Activated CD4-positive, CD25-positive, alpha-beta regulatory T cell treated with anti-CD3 and anti-CD28 coated beads, Interleukin-2, amount 50 U/mL, for 24 hours (primary cell): ENCODE data around the gene DNAJA3.
A peak's percentile ranks its signal among the peaks of the same experiment; 100 is the strongest.

Experiments used
- ATAC-seq, 2 donors: fragments of 150-1000 bp; cut with Tn5 transposase; one replicate each; pipeline ENCODE4 v1.10.0; 2021; ENCODE audit warnings: mild to moderate bottlenecking in 1 of 2, moderate library complexity in 1 of 2

The DNAJA3 gene

GRCh38 chr16:4407543-4408322 lies 17.9 kb upstream of the DNAJA3 start:
- ATAC-seq, result no peak

- ATAC-seq, result no peak
Measured at GRCh38 chr16:4408323-4408690, 17.4 kb upstream of the DNAJA3 start.

- ATAC-seq, result no peak
Measured at GRCh38 chr16:4409081-4409932, 16.4 kb upstream of the DNAJA3 start.

GRCh38 chr16:4410335-4411075 lies 15.2 kb upstream of the DNAJA3 start:
- ATAC-seq, result no peak

- no peak for ATAC-seq
Measured at GRCh38 chr16:4411684-4412083, 14.0 kb upstream of the DNAJA3 start.

GRCh38 chr16:4412159-4412558 lies 13.5 kb upstream of the DNAJA3 start:
- no peak for ATAC-seq

GRCh38 chr16:4412854-4413253 lies 12.8 kb upstream of the DNAJA3 start:
- ATAC-seq, result no peak

- ATAC-seq, result peak; percentile 83
Measured at GRCh38 chr16:4414187-4414917, 11.3 kb upstream of the DNAJA3 start.

- peak; percentile 3 to 4 for ATAC-seq
Measured at GRCh38 chr16:4415538-4416199, 10.0 kb upstream of the DNAJA3 start.

- ATAC-seq, result peak; percentile 77 to 79
Measured at GRCh38 chr16:4416200-4417032, 9.3 kb upstream of the DNAJA3 start, which contains the start of gene CORO7. Gene CORO7, minus strand, starts transcription at chr16:4416596. Its CDS starts 78 bp downstream, at chr16:4416518.

GRCh38 chr16:4419402-4419959 lies 6.2 kb upstream of the DNAJA3 start:
- ATAC-seq, result no peak

- no peak for ATAC-seq
Measured at GRCh38 chr16:4420505-4421105, 5.1 kb upstream of the DNAJA3 start.

- ATAC-seq, result peak; percentile 39 to 47
Measured at GRCh38 chr16:4426021-4426684, 485 bp downstream of the DNAJA3 start.

GRCh38 chr16:4426722-4427372 lies 1.2 kb downstream of the DNAJA3 start:
- no peak for ATAC-seq

- ATAC-seq, result no peak
Measured at GRCh38 chr16:4428500-4428899, 2.8 kb downstream of the DNAJA3 start.

- no peak for ATAC-seq
Measured at GRCh38 chr16:4431023-4431422, 5.4 kb downstream of the DNAJA3 start.

- ATAC-seq, result no peak
Measured at GRCh38 chr16:4433228-4433627, 7.6 kb downstream of the DNAJA3 start.

- no peak for ATAC-seq
Measured at GRCh38 chr16:4433914-4434787, 8.5 kb downstream of the DNAJA3 start.
